GM12878 (cell line): ENCODE data around the gene CTSD. TPM values are rescaled to one million over a fixed set of nuclear protein-coding genes. Genes with fewer than 3 reads are reported as not detected.

Experiments
- NRF1 ChIP-seq: conservative IDR thresholded peaks from 2 replicates; pipeline ENCODE4 v1.6.1; 2011; ENCODE audit warnings: mild to moderate bottlenecking, low read depth, low read length, improper control_type of control experiment
- STAT3 ChIP-seq: IDR thresholded peaks from 2 replicates; pipeline ENCODE4 v1.6.1; 2011; ENCODE audit warnings: low read depth, low read length, improper control_type of control experiment
- polyA plus RNA-seq, 11 experiments: library from polyadenylated mRNA; depleted of rRNA in 4 of 11; unstranded in 6 of 11; stranded (reverse) in 5 of 11; fragments of >200 nt; fragmentation: Nextera tagmentation in 4 of 11; fragmentation: Illumina TruSeq in 1 of 11; extraction: Ambion mirVana in 4 of 11; extraction: Trizol in 1 of 11; gene quantifications; 1 replicate in 1 of 11; 2 replicates in 10 of 11; pipeline versions ENCODE4 v1.2.1 to v1.2.3, GENCODE V29; 2011 to 2016; ENCODE audit warnings: inconsistent platforms in 2 of 11, missing spikeins in 2 of 11, low read depth in 1 of 11
- total RNA-seq, 4 experiments: library from RNA; depleted of rRNA in 3 of 4; stranded (reverse); fragments of >200 nt in 3 of 4; fragmentation: Illumina TruSeq in 1 of 4; extraction: Trizol in 1 of 4; gene quantifications; 2 replicates each; pipeline versions ENCODE4 v1.2.1 to v1.2.3, GENCODE V29; 2013 to 2021
- TF ChIP-seq, protein P1 (sequence below): fragments of 450-650 bp; IDR thresholded peaks from 2 replicates; pipeline ENCODE4 v1.6.1; 2016; ENCODE audit warnings: mild to moderate bottlenecking
- TF ChIP-seq, protein P2 (sequence below): IDR thresholded peaks from 2 replicates; pipeline ENCODE4 v1.6.1; 2012; ENCODE audit warnings: low read depth, low read length, improper control_type of control experiment
- TF ChIP-seq, protein P3 (sequence below): fragments of 450-650 bp; formaldehyde crosslinking; IDR thresholded peaks from 2 replicates; pipeline ENCODE4 v1.5.0; 2022; ENCODE audit warnings: mild to moderate bottlenecking, missing genetic modification characterization

The CTSD gene
- total and polyA plus RNA-seq, 10 of the 15 experiments (the other 5 are each of a cell fraction or from before 2014, with no cell fraction given) = 0.42 to 54.6 (median 25.0) TPM

DNA sequence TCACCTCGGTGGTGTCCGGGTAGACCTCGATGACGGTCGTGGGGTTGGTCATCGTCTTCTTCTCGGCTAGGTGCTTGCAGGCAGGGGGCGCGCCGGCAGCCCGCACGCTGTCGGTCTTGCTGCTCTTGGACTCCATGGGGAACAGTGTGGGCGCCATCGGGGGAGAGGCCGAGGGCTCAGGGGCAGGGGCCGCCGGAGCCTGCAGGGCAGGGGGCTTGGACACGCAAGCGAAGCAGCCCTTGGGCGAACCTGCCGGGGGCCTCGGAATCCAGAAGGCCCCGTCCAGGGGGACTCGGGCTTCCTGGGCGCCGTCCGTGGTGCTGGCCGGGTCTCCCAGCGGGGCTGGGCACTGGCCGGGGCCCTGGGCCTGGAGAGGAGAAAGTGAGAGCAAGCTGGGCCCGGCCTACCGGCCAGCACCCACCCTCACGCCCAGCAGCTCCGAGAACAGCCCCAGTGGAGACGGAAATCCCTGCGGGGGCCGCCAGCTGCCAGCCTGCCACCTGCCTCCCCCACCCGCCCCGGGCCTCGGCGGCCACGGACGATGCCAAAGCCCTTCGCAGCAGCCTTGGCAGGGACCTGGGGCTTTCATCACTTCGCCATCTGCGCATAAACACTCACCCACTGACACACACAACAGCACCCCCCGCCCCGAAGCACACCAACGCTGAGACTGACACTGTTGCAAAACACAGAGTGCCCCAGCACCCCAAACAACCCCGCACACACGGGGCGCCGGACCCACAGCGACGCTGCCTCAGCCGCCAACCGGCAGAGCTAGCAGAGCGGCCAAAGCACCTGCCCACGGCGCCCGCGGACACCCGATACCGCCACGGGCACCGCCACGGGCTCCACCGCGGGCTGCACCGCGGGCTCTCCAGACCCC is 15.7 kb downstream of the CTSD start (continued):
- TF ChIP-seq NRF1 (no peak), STAT3 (no peak)
- TF ChIP-seq, protein P1, sequence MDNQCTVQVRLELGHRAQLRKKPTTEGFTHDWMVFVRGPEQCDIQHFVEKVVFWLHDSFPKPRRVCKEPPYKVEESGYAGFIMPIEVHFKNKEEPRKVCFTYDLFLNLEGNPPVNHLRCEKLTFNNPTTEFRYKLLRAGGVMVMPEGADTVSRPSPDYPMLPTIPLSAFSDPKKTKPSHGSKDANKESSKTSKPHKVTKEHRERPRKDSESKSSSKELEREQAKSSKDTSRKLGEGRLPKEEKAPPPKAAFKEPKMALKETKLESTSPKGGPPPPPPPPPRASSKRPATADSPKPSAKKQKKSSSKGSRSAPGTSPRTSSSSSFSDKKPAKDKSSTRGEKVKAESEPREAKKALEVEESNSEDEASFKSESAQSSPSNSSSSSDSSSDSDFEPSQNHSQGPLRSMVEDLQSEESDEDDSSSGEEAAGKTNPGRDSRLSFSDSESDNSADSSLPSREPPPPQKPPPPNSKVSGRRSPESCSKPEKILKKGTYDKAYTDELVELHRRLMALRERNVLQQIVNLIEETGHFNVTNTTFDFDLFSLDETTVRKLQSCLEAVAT = no peak
- TF ChIP-seq, protein P2, sequence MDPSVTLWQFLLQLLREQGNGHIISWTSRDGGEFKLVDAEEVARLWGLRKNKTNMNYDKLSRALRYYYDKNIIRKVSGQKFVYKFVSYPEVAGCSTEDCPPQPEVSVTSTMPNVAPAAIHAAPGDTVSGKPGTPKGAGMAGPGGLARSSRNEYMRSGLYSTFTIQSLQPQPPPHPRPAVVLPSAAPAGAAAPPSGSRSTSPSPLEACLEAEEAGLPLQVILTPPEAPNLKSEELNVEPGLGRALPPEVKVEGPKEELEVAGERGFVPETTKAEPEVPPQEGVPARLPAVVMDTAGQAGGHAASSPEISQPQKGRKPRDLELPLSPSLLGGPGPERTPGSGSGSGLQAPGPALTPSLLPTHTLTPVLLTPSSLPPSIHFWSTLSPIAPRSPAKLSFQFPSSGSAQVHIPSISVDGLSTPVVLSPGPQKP = no peak
- TF ChIP-seq, protein P3, sequence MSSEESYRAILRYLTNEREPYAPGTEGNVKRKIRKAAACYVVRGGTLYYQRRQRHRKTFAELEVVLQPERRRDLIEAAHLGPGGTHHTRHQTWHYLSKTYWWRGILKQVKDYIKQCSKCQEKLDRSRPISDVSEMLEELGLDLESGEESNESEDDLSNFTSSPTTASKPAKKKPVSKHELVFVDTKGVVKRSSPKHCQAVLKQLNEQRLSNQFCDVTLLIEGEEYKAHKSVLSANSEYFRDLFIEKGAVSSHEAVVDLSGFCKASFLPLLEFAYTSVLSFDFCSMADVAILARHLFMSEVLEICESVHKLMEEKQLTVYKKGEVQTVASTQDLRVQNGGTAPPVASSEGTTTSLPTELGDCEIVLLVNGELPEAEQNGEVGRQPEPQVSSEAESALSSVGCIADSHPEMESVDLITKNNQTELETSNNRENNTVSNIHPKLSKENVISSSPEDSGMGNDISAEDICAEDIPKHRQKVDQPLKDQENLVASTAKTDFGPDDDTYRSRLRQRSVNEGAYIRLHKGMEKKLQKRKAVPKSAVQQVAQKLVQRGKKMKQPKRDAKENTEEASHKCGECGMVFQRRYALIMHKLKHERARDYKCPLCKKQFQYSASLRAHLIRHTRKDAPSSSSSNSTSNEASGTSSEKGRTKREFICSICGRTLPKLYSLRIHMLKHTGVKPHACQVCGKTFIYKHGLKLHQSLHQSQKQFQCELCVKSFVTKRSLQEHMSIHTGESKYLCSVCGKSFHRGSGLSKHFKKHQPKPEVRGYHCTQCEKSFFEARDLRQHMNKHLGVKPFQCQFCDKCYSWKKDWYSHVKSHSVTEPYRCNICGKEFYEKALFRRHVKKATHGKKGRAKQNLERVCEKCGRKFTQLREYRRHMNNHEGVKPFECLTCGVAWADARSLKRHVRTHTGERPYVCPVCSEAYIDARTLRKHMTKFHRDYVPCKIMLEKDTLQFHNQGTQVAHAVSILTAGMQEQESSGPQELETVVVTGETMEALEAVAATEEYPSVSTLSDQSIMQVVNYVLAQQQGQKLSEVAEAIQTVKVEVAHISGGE = no peak
